Raji (cell line): Measurements from ENCODE around the gene CCDC57.
A peak's percentile ranks its signal among the peaks of the same experiment; 100 is the strongest.

Source experiments
- POLR2A ChIP-seq: IDR thresholded peaks from 2 replicates; pipeline ENCODE4 v1.6.1; 2011; ENCODE audit warnings: low read depth, low read length, control low read depth; ENCODE audit not compliant: insufficient read depth

CCDC57 gene

GRCh38 chr17:82105882-82106687 lies 106.6 kb downstream of the CCDC57 start:
- peak; percentile 96 for TF ChIP-seq POLR2A

- no peak; the same call in 1 of the 2 replicates for TF ChIP-seq POLR2A
Observed at GRCh38 chr17:82105417-82105881, 107.2 kb downstream of the CCDC57 start.

GRCh38 chr17:82104797-82105416 lies 107.7 kb downstream of the CCDC57 start:
- TF ChIP-seq POLR2A, result no peak; the same call in 1 of the 2 replicates

DNA sequence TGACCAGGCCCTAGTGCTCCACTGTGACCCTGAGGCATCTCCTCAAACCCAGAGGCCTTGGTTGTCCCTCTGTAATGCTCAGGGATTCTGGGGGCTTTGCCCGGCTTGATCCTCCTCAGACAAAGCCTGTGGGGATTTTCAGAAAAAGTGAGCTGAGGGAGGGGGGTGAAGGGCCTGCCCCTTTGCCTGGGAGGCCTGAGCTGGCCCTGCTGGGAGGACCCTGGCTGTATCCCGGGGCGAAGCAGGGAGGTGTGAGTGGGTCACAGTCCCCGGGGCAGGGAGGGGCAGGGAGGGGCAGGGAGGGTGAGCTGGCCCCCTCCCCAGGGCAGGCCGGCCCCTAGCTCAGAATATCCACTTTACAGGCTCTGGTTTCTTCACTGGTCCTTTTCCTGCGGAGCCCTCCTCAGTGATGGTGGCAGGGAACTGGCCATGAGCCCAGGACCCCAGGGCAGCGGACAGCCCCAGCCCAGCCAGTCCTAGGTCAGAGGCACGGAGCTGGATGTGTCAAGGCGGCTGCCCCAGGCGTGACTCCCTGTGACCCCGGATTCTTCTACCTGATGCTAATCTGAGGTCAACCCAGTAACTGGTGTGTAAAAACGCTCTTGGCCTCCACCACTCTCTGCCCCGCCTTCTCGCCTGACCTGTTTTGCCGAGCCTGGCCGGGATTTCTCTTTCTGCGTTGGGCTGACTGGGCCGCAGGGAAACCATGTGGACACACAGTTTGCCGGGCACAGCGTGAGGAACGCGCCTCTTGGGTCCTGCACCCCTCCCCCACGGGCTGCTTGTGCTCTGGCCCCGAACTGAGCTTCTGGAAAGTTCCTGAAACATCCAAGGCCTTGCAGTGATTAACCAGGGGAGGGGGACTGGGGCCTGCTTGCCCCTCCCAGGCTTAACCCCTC lies 108.8 kb downstream of the CCDC57 start:
- TF ChIP-seq POLR2A, result peak; percentile 37; the same call in 1 of the 2 replicates

- TF ChIP-seq POLR2A, result peak; percentile 50
Observed at GRCh38 chr17:82101767-82102679, 110.6 kb downstream of the CCDC57 start.

- no peak for TF ChIP-seq POLR2A
Observed at GRCh38 chr17:82101301-82101715, 111.3 kb downstream of the CCDC57 start.

DNA sequence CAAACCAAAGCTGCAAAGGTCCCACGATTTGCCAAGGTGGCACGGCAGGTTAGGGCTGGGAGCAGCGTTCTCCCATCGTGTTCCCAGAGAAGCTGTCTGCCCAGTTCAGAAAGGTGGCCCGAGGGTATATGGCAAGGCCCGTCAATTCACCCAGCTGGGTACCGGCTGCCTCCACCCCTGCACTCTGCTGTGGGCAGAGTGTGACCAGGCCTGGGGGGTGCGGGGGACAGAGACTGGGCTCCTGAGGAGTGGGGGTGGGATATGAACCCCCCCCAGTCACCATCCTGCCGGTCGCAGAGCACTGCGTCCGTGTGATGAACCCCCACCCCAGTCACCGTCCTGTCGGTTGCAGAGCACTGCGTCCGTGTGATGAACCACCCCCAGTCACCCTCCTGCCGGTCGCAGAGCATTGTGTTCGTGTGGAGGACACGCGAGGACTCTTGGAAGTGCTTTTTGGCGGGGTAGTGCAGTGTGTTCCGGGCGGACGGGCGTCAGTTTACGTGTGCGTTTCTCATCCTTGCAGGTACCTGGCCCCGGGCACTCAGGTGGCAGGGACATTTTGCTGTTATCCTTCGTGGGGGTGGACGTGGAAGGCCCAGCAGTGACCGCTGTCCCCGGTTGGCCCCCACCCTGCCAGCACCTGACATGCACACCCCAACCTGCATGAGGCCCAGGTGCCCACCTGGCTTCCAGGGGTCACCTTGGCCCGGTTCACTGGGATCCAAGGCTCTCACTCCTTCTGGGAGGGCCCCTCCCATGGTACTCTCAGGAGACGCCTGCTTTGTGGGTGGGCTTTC lies 111.9 kb downstream of the CCDC57 start:
- TF ChIP-seq POLR2A, result no peak

GRCh38 chr17:82098939-82099763 lies 113.5 kb downstream of the CCDC57 start:
- TF ChIP-seq POLR2A, result peak; percentile 35

DNA sequence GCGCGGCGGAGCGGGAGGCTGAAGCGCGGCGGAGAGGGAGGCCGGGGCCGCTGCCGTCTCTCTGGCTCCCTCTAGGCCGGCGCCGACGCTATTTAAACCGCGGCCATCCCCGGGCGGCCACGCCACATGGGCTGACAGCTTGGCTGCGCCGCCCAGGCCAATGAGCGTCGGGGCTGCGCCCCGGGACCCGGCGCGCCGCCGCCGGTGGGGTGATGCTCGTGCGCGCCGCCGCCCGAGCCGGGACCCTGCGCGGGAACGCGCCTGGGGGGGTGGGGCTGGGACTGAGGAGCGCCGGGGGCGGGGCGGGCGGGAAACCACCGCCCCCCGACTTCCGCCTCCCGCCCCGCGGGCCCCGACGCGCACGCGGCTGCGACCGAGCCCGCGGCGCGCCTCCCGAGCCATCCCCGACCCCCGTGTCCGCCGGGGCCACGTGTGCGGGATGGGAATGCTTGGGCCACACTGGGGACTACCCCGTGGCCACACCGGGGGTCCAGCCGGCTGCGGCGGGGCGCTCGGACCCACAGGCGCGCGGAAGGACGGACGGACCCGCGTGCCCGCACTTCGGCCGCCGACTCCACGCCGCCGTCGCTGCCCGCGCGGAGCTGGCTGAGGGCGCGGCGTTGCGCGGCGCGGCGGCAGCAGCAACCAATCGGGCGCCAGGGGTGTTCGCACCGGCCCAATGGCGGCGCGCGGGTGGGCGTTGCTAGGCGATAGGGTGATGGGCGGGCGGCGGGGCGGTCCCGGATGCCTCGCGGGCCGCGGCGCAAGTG lies 114.3 kb downstream of the CCDC57 start, which contains the start of gene FASN:
TSS of gene FASN (minus strand) at position 68 of the 770 bp plus-strand sequence. CDS start 1,791 bp downstream, outside the sequence.
- peak; percentile 82 for TF ChIP-seq POLR2A

- no peak for TF ChIP-seq POLR2A
Observed at GRCh38 chr17:82097919-82098168, 114.8 kb downstream of the CCDC57 start.

GRCh38 chr17:82097184-82097918 lies 115.3 kb downstream of the CCDC57 start:
- no peak for TF ChIP-seq POLR2A
